Pancreas (tissue), 10 donors: ENCODE results near the gene PCK1. TPM values are rescaled to one million over a fixed set of nuclear protein-coding genes. Genes with fewer than 3 reads are reported as not detected.
"Not testable (repeated sequence)": the region's sequence is repeated elsewhere in the genome, so short reads cannot be mapped to it uniquely, and the experiment has no call there.

Source experiments
- ATAC-seq, 4 donors: fragments of 200-7000 bp; cut with Tn5 transposase; one replicate each; pipeline versions ENCODE4 v1.8.0 to v1.9.1; 2020; ENCODE audit warnings: mild to moderate bottlenecking in 4 of 4, moderate library complexity in 4 of 4
- DNase-seq, 6 donors: peaks; one replicate each; pipeline ENCODE4 v3.0.0-alpha.2; 2020
- FAIRE-seq: peaks from 2 replicates; lab custom pipeline; 2012; peaks lifted over from hg19 to GRCh38; lab: Jason Lieb, UNC
- H3K27ac ChIP-seq, 4 donors: fragments of 200-600 bp; sonication (generic); 1 replicate in 3 of 4; 2 replicates in 1 of 4; pipeline versions ENCODE4 v1.5.0 to v1.8.0; 2020
- H3K27me3 ChIP-seq, 4 donors: fragments of 200-600 bp; one replicate each; pipeline ENCODE4 v1.8.0; 2021
- H3K36me3 ChIP-seq, 3 donors: fragments of 200-600 bp; sonication (generic) in 1 of 3; one replicate each; pipeline versions ENCODE4 v1.5.0 to v1.8.0; 2020 to 2021
- H3K4me1 ChIP-seq, 3 donors: fragments of 200-600 bp; one replicate each; pipeline ENCODE4 v1.8.0; 2021
- H3K4me3 ChIP-seq, 4 donors: fragments of 200-600 bp; sonication (generic) in 2 of 4; one replicate each; pipeline versions ENCODE4 v1.5.0 to v1.8.0; 2020 to 2021
- H3K9me3 ChIP-seq, 4 donors: fragments of 200-600 bp; one replicate each; pipeline ENCODE4 v1.8.0; 2021
- CTCF ChIP-seq, 4 donors: fragments of 200-600 bp; sonication (generic) in 3 of 4; IDR thresholded peaks; one replicate each; pipeline versions ENCODE4 v1.5.0 to v1.8.0; 2021; ENCODE audit warnings: antibody characterized with exemption in 4 of 4
- WGBS, 2 donors: extraction: QIAGEN DNeasy Blood & Tissue Kit; methylation state at CpG; one replicate each; pipeline ENCODE4 v1.1.7; 2013; 5-methylcytosine and 5-hydroxymethylcytosine counted together
- intact Hi-C, 3 donors: fragments of 100-400 bp; cut with DNase I; formaldehyde crosslinking; loops; one replicate each; pipeline versions ENCODE4 v1.11.1 to v1.14.2; 2022
- polyA plus RNA-seq, 2 donors: library from polyadenylated mRNA; stranded (reverse); fragments of 200-250 nt; gene quantifications; one replicate each; pipeline ENCODE4 v1.2.3, GENCODE V29; 2013
- total RNA-seq, 6 donors: library from RNA; stranded (reverse); fragmentation: NEBNext Ultra II Directional in 4 of 6; extraction: Animal tissue kit (Norgen Biotek cat#: 25700) in 4 of 6; gene quantifications; one replicate each; pipeline versions ENCODE4 v1.2.1 to v1.2.4, GENCODE V29; 2021 to 2023
- donor health status: healthy with polysubstance abuse.
- donor health status: DM: no; HTN: no; CAD: no; lungs with moderate emphysema.
- donor health status: DM: no; HTN: no; CAD: no.
- donor health status: control.
- donor health status: control.
- donor health status: Bipolar disorder and iron deficiency.
- donor health status: DM: yes; HTN: yes; CAD: no.
- donor health status: DM: no; HTN: no; CAD: no.
- donor health status: DM: no; HTN: no; CAD: no.
- donor health status: DM: yes; HTN: yes; CAD: no.

Gene PCK1
- total RNA-seq (1 to 10 TPM in 1 of 6 donors, under 1 TPM in 5; 0.12 to 2.5 (median 0.47) TPM), polyA plus RNA-seq (1 to 10 TPM in 1 of 2 donors, under 1 TPM in 1; 0.38 to 2.3 TPM)

GRCh38 chr20:57560554-57561355, at the start of gene PCK1:
PCK1 (plus strand) TSS chr20:57561110; CDS start chr20:57561412, 302 bp downstream.
- no peaks in the 10 kb centered on the region for H3K36me3 ChIP-seq
- ATAC-seq (peak; percentile 89 to 96 (median 92)), FAIRE-seq (peak; percentile 47), DNase-seq (peak; percentile 60 to 88 (median 80))
- intact Hi-C loops = no loop called here
- WGBS, 2 donors = 22 to 26% methylated on average over 14 of the region's 14 CpGs
- no peak within 1 kb of the TSS for H3K4me3 ChIP-seq
- H3K9me3 ChIP-seq = no peaks in the 10 kb centered on the region
- no peak for TF ChIP-seq CTCF (IDR thresholded peaks at IDR 0.05)
- peaks cover 7 to 14% (median 9%) of the 10 kb centered on the region in 3 donors for H3K4me1 ChIP-seq
- no peaks in the 10 kb centered on the region for H3K27me3 ChIP-seq
- no peak within 1 kb of the TSS for H3K27ac ChIP-seq

GRCh38 chr20:57511709-57512108, 49.2 kb upstream of the PCK1 start:
- DNase-seq, H3K4me1 ChIP-seq, H3K36me3 ChIP-seq, H3K27ac ChIP-seq, ATAC-seq, FAIRE-seq, H3K9me3 ChIP-seq, H3K27me3 ChIP-seq, H3K4me3 ChIP-seq: not testable (repeated sequence)
- WGBS, 2 donors = 71 to 81% methylated on average over 7 of the region's 7 CpGs
- intact Hi-C loops = loop anchor here in 1 of 3 donors (5.0 kb wide), 2 partner anchors 81 to 701 kb away; no protein-coding TSS in a partner anchor

GRCh38 chr20:57512432-57512831, 48.5 kb upstream of the PCK1 start:
- no peak overlapping the region for H3K27ac ChIP-seq
- no peaks in the 10 kb centered on the region for H3K36me3 ChIP-seq
- TF ChIP-seq CTCF (IDR thresholded peaks at IDR 0.05) = no peak
- no peaks in the 10 kb centered on the region for H3K9me3 ChIP-seq
- ATAC-seq (no peak), FAIRE-seq (no peak), DNase-seq (no peak)
- intact Hi-C loops = loop anchor here in 1 of 3 donors (5.0 kb wide), 2 partner anchors 80 to 700 kb away; no protein-coding TSS in a partner anchor
- 73 to 86% methylated on average over 5 of the region's 5 CpGs for WGBS, 2 donors
- no peaks in the 10 kb centered on the region for H3K4me1 ChIP-seq
- H3K27me3 ChIP-seq = peaks cover 0 to 3% (median 0%) of the 10 kb centered on the region in 4 donors
- no peak overlapping the region for H3K4me3 ChIP-seq

DNA sequence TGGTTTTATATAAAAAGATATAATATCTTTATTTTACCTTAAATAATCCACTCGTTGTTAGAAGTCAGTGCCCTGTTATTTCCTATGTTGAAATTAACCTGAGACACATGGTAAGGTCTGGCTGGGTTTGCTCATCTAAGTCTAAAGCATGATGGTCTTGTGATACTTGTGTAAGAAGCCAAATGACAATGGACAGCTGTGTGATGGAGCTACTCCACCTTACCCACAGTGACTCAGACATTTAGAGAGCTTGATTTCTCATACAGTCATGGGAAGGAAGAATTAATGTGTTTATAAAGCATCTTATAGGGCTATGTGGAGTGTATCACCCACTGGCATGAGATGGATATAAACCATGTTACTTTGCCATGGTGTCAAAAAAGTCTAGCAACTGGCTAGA, 47.7 kb upstream of the PCK1 start:
- intact Hi-C loops = loop anchor here in 1 of 3 donors (5.0 kb wide), 2 partner anchors 79 to 699 kb away; no protein-coding TSS in a partner anchor
- DNase-seq = no peak
- no peak for ATAC-seq
- WGBS, 2 donors = 40 to 58% methylated on average over 1 of the region's 1 CpG
- no peak for TF ChIP-seq CTCF (IDR thresholded peaks at IDR 0.05)
- FAIRE-seq = no peak
- peaks cover 0 to 3% (median 0%) of the 10 kb centered on the region in 4 donors for H3K27me3 ChIP-seq
- H3K36me3 ChIP-seq = no peaks in the 10 kb centered on the region
- no peak overlapping the region for H3K4me3 ChIP-seq
- no peaks in the 10 kb centered on the region for H3K9me3 ChIP-seq
- H3K27ac ChIP-seq = no peak overlapping the region
- H3K4me1 ChIP-seq = no peaks in the 10 kb centered on the region

DNA sequence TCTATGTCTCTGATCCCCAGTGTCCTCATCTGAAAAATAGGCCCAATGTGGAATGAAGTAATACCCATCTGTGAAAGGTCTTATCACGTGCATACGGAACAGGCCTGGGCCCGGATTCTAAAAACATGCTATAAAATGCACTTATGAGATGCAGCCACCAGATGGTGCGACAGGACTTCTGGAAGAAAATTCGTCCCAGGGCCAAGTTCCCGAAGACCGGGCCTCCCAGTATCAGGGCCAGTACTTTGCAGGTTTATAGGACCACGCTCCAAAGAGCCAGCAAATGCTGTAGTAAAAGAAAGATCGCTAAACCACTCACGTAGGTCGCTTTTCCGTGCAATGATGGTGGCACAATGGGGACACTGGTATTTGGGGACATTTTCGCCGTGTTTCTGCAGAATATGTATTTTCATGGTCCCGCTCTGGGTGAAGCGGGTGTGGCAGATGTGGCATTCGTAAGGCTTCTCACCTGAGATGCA, 46.6 kb upstream of the PCK1 start:
- DNase-seq = peak in 5 of 6 donors; percentile 50 to 71 (median 55)
- FAIRE-seq = no peak
- Histone ChIP-seq H3K9me3 (no peaks in the 10 kb centered on the region), H3K36me3 (no peaks in the 10 kb centered on the region), H3K27ac (no peak overlapping the region), H3K4me1 (no peaks in the 10 kb centered on the region), H3K4me3 (no peak overlapping the region), H3K27me3 (peaks cover 0 to 3% (median 0%) of the 10 kb centered on the region in 4 donors)
- 29 to 30% methylated on average over 17 of the region's 17 CpGs for WGBS, 2 donors
- ATAC-seq = peak; percentile 68 to 97 (median 94)
- intact Hi-C loops = loop anchor here in 1 of 3 donors (5.0 kb wide), 2 partner anchors 78 to 698 kb away; no protein-coding TSS in a partner anchor
- TF ChIP-seq CTCF (IDR thresholded peaks at IDR 0.05) = peak; percentile 37 to 63 (median 60)
